ENCODE results near the gene UGT1A3.

UGT1A3 gene

GRCh38 chr2:233795735-233796171 lies 66.9 kb downstream of the UGT1A3 start:
- no peak overlapping the region for H3K9ac ChIP-seq (ENCODE audit: low read depth, low read length)
- no peaks in the 10 kb centered on the region for H3K4me1 ChIP-seq (ENCODE audit: insufficient read depth, low read length)
- H3K79me2 ChIP-seq (ENCODE audit: insufficient read depth, low read length), result no peaks in the 10 kb centered on the region
- H4K20me1 ChIP-seq (ENCODE audit: insufficient read depth, low read length), result no peaks in the 10 kb centered on the region
- no peak overlapping the region for H3K4me3 ChIP-seq (ENCODE audit: low read depth in 1 of 2, low read length in 2 of 2)
- no peak for DNase-seq
- no peaks in the 10 kb centered on the region for H3K9me3 ChIP-seq (ENCODE audit: insufficient read depth, low read length, severe bottlenecking)
- no peak overlapping the region for H2AFZ ChIP-seq (ENCODE audit: low read depth, low read length)
- no peak for ATAC-seq (ENCODE audit: insufficient read depth, low read depth)
- no peak for TF ChIP-seq EZH2 (IDR thresholded peaks at IDR 0.05; ENCODE audit: borderline replicate concordance, low read depth, low read length, severe bottlenecking)
- TF ChIP-seq CTCF (IDR thresholded peaks at IDR 0.05; ENCODE audit: borderline replicate concordance, extremely low read depth, low read length, poor library complexity, severe bottlenecking), result no peak
- H3K27ac ChIP-seq (ENCODE audit: low read length), result no peak overlapping the region
- H3K4me2 ChIP-seq (ENCODE audit: insufficient read depth, low read length), result no peak overlapping the region
- no peaks in the 10 kb centered on the region for H3K36me3 ChIP-seq (ENCODE audit: insufficient read depth, low read length)
- no peaks in the 10 kb centered on the region for H3K27me3 ChIP-seq (ENCODE audit: insufficient read depth, low read length, poor library complexity)

- H3K79me2 ChIP-seq (ENCODE audit: insufficient read depth, low read length), result no peaks in the 10 kb centered on the region
- no peak overlapping the region for H3K27ac ChIP-seq (ENCODE audit: low read length)
These were observed 67.4 kb downstream of the UGT1A3 start for GRCh38 chr2:233796254-233796653.

GRCh38 chr2:233798335-233799086 lies 69.7 kb downstream of the UGT1A3 start:
- Histone ChIP-seq H3K27me3 (ENCODE audit: insufficient read depth, low read length, poor library complexity) (no peaks in the 10 kb centered on the region), H2AFZ (ENCODE audit: low read depth, low read length) (no peak overlapping the region), H3K4me2 (ENCODE audit: insufficient read depth, low read length) (no peak overlapping the region), H3K4me3 (ENCODE audit: low read depth in 1 of 2, low read length in 2 of 2) (no peak overlapping the region), H3K9me3 (ENCODE audit: insufficient read depth, low read length, severe bottlenecking) (no peaks in the 10 kb centered on the region), H4K20me1 (ENCODE audit: insufficient read depth, low read length) (no peaks in the 10 kb centered on the region), H3K36me3 (ENCODE audit: insufficient read depth, low read length) (no peaks in the 10 kb centered on the region), H3K4me1 (ENCODE audit: insufficient read depth, low read length) (no peaks in the 10 kb centered on the region), H3K79me2 (ENCODE audit: insufficient read depth, low read length) (no peaks in the 10 kb centered on the region), H3K9ac (ENCODE audit: low read depth, low read length) (no peak overlapping the region), H3K27ac (ENCODE audit: low read length) (no peak overlapping the region)
- no peak for DNase-seq
- TF ChIP-seq EZH2 (IDR thresholded peaks at IDR 0.05; ENCODE audit: borderline replicate concordance, low read depth, low read length, severe bottlenecking) (no peak), CTCF (IDR thresholded peaks at IDR 0.05; ENCODE audit: borderline replicate concordance, extremely low read depth, low read length, poor library complexity, severe bottlenecking) (no peak)
- no peak for ATAC-seq (ENCODE audit: insufficient read depth, low read depth)

More at GRCh38 chr2:233796254-233796653, 67.4 kb downstream of the UGT1A3 start:
- Histone ChIP-seq H3K4me2 (ENCODE audit: insufficient read depth, low read length) (no peak overlapping the region), H3K27me3 (ENCODE audit: insufficient read depth, low read length, poor library complexity) (no peaks in the 10 kb centered on the region), H3K4me3 (ENCODE audit: low read depth in 1 of 2, low read length in 2 of 2) (no peak overlapping the region), H4K20me1 (ENCODE audit: insufficient read depth, low read length) (no peaks in the 10 kb centered on the region), H3K4me1 (ENCODE audit: insufficient read depth, low read length) (no peaks in the 10 kb centered on the region), H3K9ac (ENCODE audit: low read depth, low read length) (no peak overlapping the region), H3K9me3 (ENCODE audit: insufficient read depth, low read length, severe bottlenecking) (no peaks in the 10 kb centered on the region), H2AFZ (ENCODE audit: low read depth, low read length) (no peak overlapping the region), H3K36me3 (ENCODE audit: insufficient read depth, low read length) (no peaks in the 10 kb centered on the region)
- no peak for ATAC-seq (ENCODE audit: insufficient read depth, low read depth)
- no peak for DNase-seq
- no peak for TF ChIP-seq CTCF (IDR thresholded peaks at IDR 0.05; ENCODE audit: borderline replicate concordance, extremely low read depth, low read length, poor library complexity, severe bottlenecking)
- TF ChIP-seq EZH2 (IDR thresholded peaks at IDR 0.05; ENCODE audit: borderline replicate concordance, low read depth, low read length, severe bottlenecking), result no peak

Data from DND-41 (cell line).